Fibroblast of the conjunctiva (primary cell): ENCODE data around the gene FPGS.

Experiments used
- DNase-seq: peaks from one replicate; pipeline ENCODE4 v3.0.0-alpha.2; 2010; ENCODE audit warnings: low read depth

Gene FPGS

GRCh38 chr9:127860779-127861178, 58.1 kb downstream of the FPGS start:
- DNase-seq = no peak

- DNase-seq = no peak
Observed at GRCh38 chr9:127862075-127863011, 59.7 kb downstream of the FPGS start.

- no peak for DNase-seq
Observed at GRCh38 chr9:127863191-127863621, 60.5 kb downstream of the FPGS start.
